GM12878 (cell line): ENCODE results near the gene TSPEAR. TPM values are rescaled to one million over a fixed set of nuclear protein-coding genes. Genes with fewer than 3 reads are reported as not detected.

Experiments used
- ATAC-seq: fragments of 200-7000 bp; cut with Tn5 transposase; 3 replicates; pipeline ENCODE4 v1.9.1; 2020; ENCODE audit warnings: mild to moderate bottlenecking, moderate library complexity
- BruUV-seq: library from RNA; stranded (reverse); fragments of 400-500 nt; replicated peaks from 2 replicates; lab custom pipeline; 2021; lab: Mats Ljungman, UMichigan
- CTCF ChIA-PET: fragments of 300-600 bp; sonication (Branson Sonifier 250); formaldehyde crosslinking; extraction: SDS; loops from one replicate; lab custom pipeline; 2021; ENCODE audit warnings: inconsistent platforms; lab: Yijun Ruan, JAX
- POLR2A ChIA-PET: fragments of 350-600 bp; formaldehyde crosslinking; extraction: SDS; loops from one replicate; lab custom pipeline; 2021; ENCODE audit warnings: inconsistent platforms; lab: Charles Lee
- RAD21 ChIA-PET: fragments of 300-600 bp; sonication (Branson Sonifier 250); formaldehyde crosslinking; loops from one replicate; lab custom pipeline; 2023; ENCODE audit warnings: antibody characterized with exemption; ENCODE audit not compliant: unreplicated experiment; lab: Charles Lee
- SMC1A ChIA-PET: fragments of 300-600 bp; sonication (Branson Sonifier 250); formaldehyde crosslinking; loops from one replicate; lab custom pipeline; 2023; ENCODE audit not compliant: unreplicated experiment, uncharacterized antibody; lab: Charles Lee
- DNase-seq: peaks from one replicate; pipeline ENCODE4 v3.0.0-alpha.2; 2011; ENCODE audit warnings: low read depth, low spot score
- FAIRE-seq: peaks from 3 replicates; lab custom pipeline; 2011; peaks lifted over from hg19 to GRCh38; lab: Jason Lieb, UNC
- H2AFZ ChIP-seq: 2 replicates; pipeline ENCODE4 v1.6.0; 2011; ENCODE audit warnings: low read depth, low read length, control low read depth; ENCODE audit not compliant: control insufficient read depth
- H3K27ac ChIP-seq: 2 replicates; pipeline ENCODE4 v1.5.1; 2011; ENCODE audit warnings: control low read depth; ENCODE audit not compliant: control insufficient read depth, insufficient read depth
- H3K27me3 ChIP-seq, 2 experiments: replicated peaks in 1 of 2; 2 replicates each; pipeline versions ENCODE4 v1.6.0 to v1.6.1; 2011; ENCODE audit warnings: low read length in 1 of 2; ENCODE audit not compliant: control insufficient read depth in 2 of 2, insufficient read depth in 2 of 2
- H3K36me3 ChIP-seq, 2 experiments: 2 replicates each; pipeline ENCODE4 v1.5.1; 2011; ENCODE audit warnings: low read length in 1 of 2; ENCODE audit not compliant: control insufficient read depth in 2 of 2, insufficient read depth in 2 of 2
- H3K4me1 ChIP-seq: 2 replicates; pipeline ENCODE4 v1.6.1; 2011; ENCODE audit warnings: mild to moderate bottlenecking, low read length, moderate library complexity, mixed read lengths; ENCODE audit not compliant: control insufficient read depth, insufficient read depth
- H3K4me2 ChIP-seq: 2 replicates; pipeline ENCODE4 v1.6.0; 2011; ENCODE audit warnings: control low read depth; ENCODE audit not compliant: control insufficient read depth, insufficient read depth
- H3K4me3 ChIP-seq: fragments of 200-600 bp; sonication (generic); 2 replicates; pipeline ENCODE4 v1.5.1; 2016
- H3K79me2 ChIP-seq: 2 replicates; pipeline ENCODE4 v1.6.0; 2011; ENCODE audit warnings: low read length; ENCODE audit not compliant: control insufficient read depth, insufficient read depth
- H3K9ac ChIP-seq: 2 replicates; pipeline ENCODE4 v1.8.0; 2011; ENCODE audit warnings: low read length, control low read depth, mixed read lengths; ENCODE audit not compliant: control insufficient read depth, insufficient read depth
- H3K9me3 ChIP-seq: replicated peaks from 3 replicates; pipeline ENCODE4 v1.5.1; 2011; ENCODE audit warnings: mild to moderate bottlenecking, low read length; ENCODE audit not compliant: control insufficient read depth, insufficient read depth
- H4K20me1 ChIP-seq: 2 replicates; pipeline ENCODE4 v1.6.0; 2011; ENCODE audit not compliant: control insufficient read depth, insufficient read depth
- CHD4 ChIP-seq: fragments of 200-600 bp; sonication (generic); IDR thresholded peaks from 2 replicates; pipeline ENCODE4 v1.6.1; 2016; ENCODE audit warnings: mild to moderate bottlenecking
- E2F8 ChIP-seq: fragments of 450-650 bp; IDR thresholded peaks from 2 replicates; pipeline ENCODE4 v1.6.1; 2018; ENCODE audit warnings: mild to moderate bottlenecking, low read depth, moderate library complexity; ENCODE audit not compliant: partially characterized antibody
- EP300 ChIP-seq, 2 experiments: fragments of 150-350 bp in 1 of 2; IDR thresholded peaks; 2 replicates each; pipeline ENCODE4 v1.6.1; 2011 to 2012; ENCODE audit warnings: low read depth in 2 of 2, low read length in 2 of 2, borderline replicate concordance in 1 of 2, improper control_type of control experiment in 1 of 2, inconsistent platforms in 1 of 2; ENCODE audit not compliant: control insufficient read depth in 1 of 2
- FOXM1 ChIP-seq: IDR thresholded peaks from 2 replicates; pipeline ENCODE4 v1.6.1; 2012; ENCODE audit warnings: low read depth, mild to moderate bottlenecking, inconsistent platforms, low read length, moderate library complexity
- IKZF1 ChIP-seq: fragments of 450-650 bp; conservative IDR thresholded peaks from 2 replicates; pipeline ENCODE4 v1.6.1; 2017; ENCODE audit warnings: antibody characterized with exemption, mild to moderate bottlenecking
- IRF3 ChIP-seq: fragments of 450-650 bp; IDR thresholded peaks from 2 replicates; pipeline ENCODE4 v1.6.1; 2014; ENCODE audit warnings: mild to moderate bottlenecking
- NFYA ChIP-seq: IDR thresholded peaks from 2 replicates; pipeline ENCODE4 v1.6.1; 2011; ENCODE audit warnings: low read depth, mild to moderate bottlenecking, low read length, improper control_type of control experiment, borderline replicate concordance
- NR2C1 ChIP-seq: fragments of 450-650 bp; IDR thresholded peaks from 2 replicates; pipeline ENCODE4 v1.6.1; 2017; ENCODE audit warnings: antibody characterized with exemption, mild to moderate bottlenecking, moderate library complexity
- PKNOX1 ChIP-seq: fragments of 450-650 bp; IDR thresholded peaks from 2 replicates; pipeline ENCODE4 v1.6.1; 2016; ENCODE audit warnings: mild to moderate bottlenecking
- RELA ChIP-seq: fragments of 450-650 bp; IDR thresholded peaks from 2 replicates; pipeline ENCODE4 v1.8.0; 2014; ENCODE audit warnings: borderline replicate concordance; ENCODE audit not compliant: partially characterized antibody
- SIX5 ChIP-seq: IDR thresholded peaks from 2 replicates; pipeline ENCODE4 v1.6.1; 2011; ENCODE audit warnings: mild to moderate bottlenecking, low read depth, low read length, moderate library complexity; ENCODE audit not compliant: severe bottlenecking
- SMARCA5 ChIP-seq: fragments of 450-650 bp; IDR thresholded peaks from 2 replicates; pipeline ENCODE4 v1.6.1; 2017; ENCODE audit warnings: mild to moderate bottlenecking
- SPI1 ChIP-seq: IDR thresholded peaks from 2 replicates; pipeline ENCODE4 v1.6.1; 2011; ENCODE audit warnings: low read depth, mild to moderate bottlenecking, low read length, moderate library complexity, borderline replicate concordance; ENCODE audit not compliant: insufficient read depth
- ZSCAN29 ChIP-seq: fragments of 450-650 bp; IDR thresholded peaks from 2 replicates; pipeline ENCODE4 v1.6.1; 2017; ENCODE audit warnings: mild to moderate bottlenecking, moderate library complexity
- WGBS: methylation state at CpG from one replicate; pipeline ENCODE4 v1.1.6; 2016; ENCODE audit warnings: low lambda C conversion rate; ENCODE audit not compliant: insufficient replicate concordance, insufficient coverage; ENCODE audit errors: missing lambda C conversion rate; 5-methylcytosine and 5-hydroxymethylcytosine counted together
- in situ Hi-C: fragments of 300-500 bp; cut with MboI; formaldehyde crosslinking; loops from 9 replicates; pipeline ENCODE4 v1.14.3; 2018; ENCODE audit warnings: mixed read lengths
- intact Hi-C: fragments of 100-400 bp; cut with micrococcal nuclease; formaldehyde crosslinking; loops from one replicate; pipeline ENCODE4 v1.14.2; 2022; ENCODE audit not compliant: unreplicated experiment
- polyA plus RNA-seq, 11 experiments: library from polyadenylated mRNA; depleted of rRNA in 4 of 11; unstranded in 6 of 11; stranded (reverse) in 5 of 11; fragments of >200 nt; fragmentation: Nextera tagmentation in 4 of 11; fragmentation: Illumina TruSeq in 1 of 11; extraction: Ambion mirVana in 4 of 11; extraction: Trizol in 1 of 11; gene quantifications; 1 replicate in 1 of 11; 2 replicates in 10 of 11; pipeline versions ENCODE4 v1.2.1 to v1.2.3, GENCODE V29; 2011 to 2016; ENCODE audit warnings: inconsistent platforms in 2 of 11, missing spikeins in 2 of 11, low read depth in 1 of 11
- total RNA-seq, 4 experiments: library from RNA; depleted of rRNA in 3 of 4; stranded (reverse); fragments of >200 nt in 3 of 4; fragmentation: Illumina TruSeq in 1 of 4; extraction: Trizol in 1 of 4; gene quantifications; 2 replicates each; pipeline versions ENCODE4 v1.2.1 to v1.2.3, GENCODE V29; 2013 to 2021

The TSPEAR gene
- total and polyA plus RNA-seq, 10 of the 15 experiments (the other 5 are each of a cell fraction or from before 2014, with no cell fraction given) = not detected

- ChIA-PET CTCF (interaction anchor here (0.6 kb wide), 1 partner anchor 16 kb away, joined by 3 read pairs; no protein-coding TSS in a partner anchor), RAD21 (interaction anchor here (0.8 kb wide), 1 partner anchor 150 kb away, joined by 3 read pairs; no protein-coding TSS in a partner anchor)
- BruUV-seq = no TSS peak
These were observed 185.0 kb downstream of the TSPEAR start for GRCh38 chr21:44526096-44526997.

More at GRCh38 chr21:44526096-44526997, 185.0 kb downstream of the TSPEAR start:
- no peak for TF ChIP-seq NFYA
- TF ChIP-seq RELA = no peak
- TF ChIP-seq PKNOX1 = no peak
- TF ChIP-seq FOXM1 = no peak
- no peak for TF ChIP-seq IRF3
- TF ChIP-seq EP300 (IDR thresholded peaks at IDR 0.05; ENCODE audit: borderline replicate concordance in 1 of 2, control insufficient read depth in 1 of 2, low read depth in 2 of 2, low read length in 2 of 2) = no peak
- no peak for TF ChIP-seq SIX5
- no peak for TF ChIP-seq E2F8
- TF ChIP-seq NR2C1 = no peak
- no peak for TF ChIP-seq CHD4
- TF ChIP-seq SPI1 = no peak
- no peak for TF ChIP-seq ZSCAN29
- TF ChIP-seq IKZF1 = no peak
- no peak for TF ChIP-seq SMARCA5
- Histone ChIP-seq H3K9me3 (no peaks in the 10 kb centered on the region; the same call in 2 of the 3 replicates), H3K79me2 (no peaks in the 10 kb centered on the region), H3K36me3 (no peaks in the 10 kb centered on the region), H3K9ac (no peak overlapping the region), H3K4me1 (no peaks in the 10 kb centered on the region), H3K4me3 (no peak overlapping the region), H3K27me3 (no peaks in the 10 kb centered on the region), H4K20me1 (no peaks in the 10 kb centered on the region), H3K27ac (no peak overlapping the region), H3K4me2 (no peak overlapping the region), H2AFZ (no peak overlapping the region)
- in situ Hi-C loops (no loop called here), intact Hi-C loops (no loop called here)
- no peak for ATAC-seq
- ChIA-PET POLR2A (no interaction called here), SMC1A (no interaction called here)
- WGBS = 31% methylated on average over 12 of the region's 12 CpGs
- DNase-seq = no peak
- FAIRE-seq = no peak
